IPS DF 6.9 (cell line): ENCODE data around the gene TMIGD1.

Experiments
- DNase-seq: peaks from one replicate; pipeline ENCODE4 v3.0.0-alpha.2; 2013; ENCODE audit warnings: low read depth, low spot score
- H3K27ac ChIP-seq: one replicate; pipeline ENCODE4 v1.5.1; 2013; ENCODE audit warnings: low read length, control low read depth
- H3K27me3 ChIP-seq: 2 replicates; pipeline ENCODE4 v1.6.1; 2013; ENCODE audit warnings: mild to moderate bottlenecking, low read length; ENCODE audit not compliant: control insufficient read depth, insufficient read depth
- H3K36me3 ChIP-seq: 2 replicates; pipeline ENCODE4 v1.6.1; 2013; ENCODE audit warnings: low read length; ENCODE audit not compliant: control insufficient read depth, insufficient read depth
- H3K4me1 ChIP-seq: 2 replicates; pipeline ENCODE4 v1.6.1; 2013; ENCODE audit warnings: low read length; ENCODE audit not compliant: control insufficient read depth, insufficient read depth
- H3K4me3 ChIP-seq: 2 replicates; pipeline ENCODE4 v1.5.1; 2013; ENCODE audit warnings: mild to moderate bottlenecking, low read length
- H3K9me3 ChIP-seq: 2 replicates; pipeline ENCODE4 v1.6.1; 2013; ENCODE audit warnings: low read length, inconsistent platforms; ENCODE audit not compliant: control insufficient read depth, insufficient read depth
- WGBS: extraction: QIAGEN DNeasy Blood & Tissue Kit; methylation state at CpG from one replicate; pipeline ENCODE4 v1.1.7; 2013; ENCODE audit warnings: mixed read lengths, missing lambda C conversion rate; ENCODE audit not compliant: insufficient read length, insufficient coverage; 5-methylcytosine and 5-hydroxymethylcytosine counted together

TMIGD1 gene

GRCh38 chr17:30333503-30334360 lies at the start of gene TMIGD1:
TMIGD1 (minus strand) TSS chr17:30334057; CDS start chr17:30332133, 1,924 bp downstream.
- no peak for DNase-seq
- no peaks in the 10 kb centered on the region for H3K9me3 ChIP-seq
- H3K4me1 ChIP-seq: no peaks in the 10 kb centered on the region
- no peak within 1 kb of the TSS for H3K4me3 ChIP-seq
- H3K36me3 ChIP-seq: no peaks in the 10 kb centered on the region
- WGBS: no CpG with 5 or more reads among the region's 9 CpGs
- no peak within 1 kb of the TSS for H3K27ac ChIP-seq
- H3K27me3 ChIP-seq: no peaks in the 10 kb centered on the region

- no peaks in the 10 kb centered on the region for H3K36me3 ChIP-seq
- no peak for DNase-seq
- no peak overlapping the region for H3K27ac ChIP-seq
- peaks cover 9% of the 10 kb centered on the region; the same call in 1 of the 2 replicates for H3K27me3 ChIP-seq
- no CpG with 5 or more reads among the region's 1 CpG for WGBS
- H3K9me3 ChIP-seq: no peaks in the 10 kb centered on the region
- H3K4me3 ChIP-seq: no peak overlapping the region
- no peaks in the 10 kb centered on the region; the same call in 1 of the 2 replicates for H3K4me1 ChIP-seq
Measured at GRCh38 chr17:30382345-30382744, 48.5 kb upstream of the TMIGD1 start.

GRCh38 chr17:30381340-30381659 lies 47.4 kb upstream of the TMIGD1 start:
- no peaks in the 10 kb centered on the region for H3K9me3 ChIP-seq
- H3K4me1 ChIP-seq: no peaks in the 10 kb centered on the region; the same call in 1 of the 2 replicates
- H3K36me3 ChIP-seq: no peaks in the 10 kb centered on the region
- peaks cover 13% of the 10 kb centered on the region; the same call in 1 of the 2 replicates for H3K27me3 ChIP-seq
- H3K4me3 ChIP-seq: no peak overlapping the region
- no peak for DNase-seq
- no peak overlapping the region for H3K27ac ChIP-seq
- WGBS: no CpG with 5 or more reads among the region's 2 CpGs

GRCh38 chr17:30380643-30381339 lies 46.9 kb upstream of the TMIGD1 start:
- no peak overlapping the region for H3K4me3 ChIP-seq

GRCh38 chr17:30379903-30380381 lies 46.1 kb upstream of the TMIGD1 start:
- no peaks in the 10 kb centered on the region for H3K36me3 ChIP-seq
- H3K27ac ChIP-seq: no peak overlapping the region
- H3K4me3 ChIP-seq: peak overlapping the region; percentile 78; the same call in 1 of the 2 replicates
- peaks cover 13% of the 10 kb centered on the region; the same call in 1 of the 2 replicates for H3K27me3 ChIP-seq
- no CpG with 5 or more reads among the region's 5 CpGs for WGBS
- DNase-seq: no peak
- no peaks in the 10 kb centered on the region for H3K9me3 ChIP-seq
- H3K4me1 ChIP-seq: no peaks in the 10 kb centered on the region; the same call in 1 of the 2 replicates

More at GRCh38 chr17:30380643-30381339, 46.9 kb upstream of the TMIGD1 start:
- Histone ChIP-seq H3K36me3 (no peaks in the 10 kb centered on the region), H3K9me3 (no peaks in the 10 kb centered on the region), H3K27me3 (peaks cover 13% of the 10 kb centered on the region; the same call in 1 of the 2 replicates), H3K27ac (no peak overlapping the region), H3K4me1 (no peaks in the 10 kb centered on the region; the same call in 1 of the 2 replicates)
- DNase-seq: no peak
- no CpG with 5 or more reads among the region's 7 CpGs for WGBS

GRCh38 chr17:30379303-30379902 lies 45.5 kb upstream of the TMIGD1 start:
- no CpG with 5 or more reads among the region's 68 CpGs for WGBS
- Histone ChIP-seq H3K36me3 (no peaks in the 10 kb centered on the region), H3K27me3 (peaks cover 13% of the 10 kb centered on the region; the same call in 1 of the 2 replicates), H3K4me1 (no peaks in the 10 kb centered on the region; the same call in 1 of the 2 replicates), H3K4me3 (peak overlapping the region; percentile 78), H3K9me3 (no peaks in the 10 kb centered on the region), H3K27ac (no peak overlapping the region)
- DNase-seq: no peak

GRCh38 chr17:30378825-30379302 lies 45.0 kb upstream of the TMIGD1 start, which contains the start of gene CPD:
CPD (plus strand) TSS chr17:30378927; CDS start chr17:30378981, 54 bp downstream.
- no peaks in the 10 kb centered on the region for H3K9me3 ChIP-seq
- no peaks in the 10 kb centered on the region; the same call in 1 of the 2 replicates for H3K4me1 ChIP-seq
- H3K4me3 ChIP-seq: peak within 1 kb of the TSS; percentile 78
- WGBS: no CpG with 5 or more reads among the region's 59 CpGs
- no peak within 1 kb of the TSS for H3K27ac ChIP-seq
- peaks cover 13% of the 10 kb centered on the region; the same call in 1 of the 2 replicates for H3K27me3 ChIP-seq
- peak; percentile 82 for DNase-seq
- H3K36me3 ChIP-seq: no peaks in the 10 kb centered on the region

GRCh38 chr17:30378241-30378824 lies 44.5 kb upstream of the TMIGD1 start:
- H3K27me3 ChIP-seq: peaks cover 13% of the 10 kb centered on the region; the same call in 1 of the 2 replicates
- H3K36me3 ChIP-seq: no peaks in the 10 kb centered on the region

GRCh38 chr17:30377574-30378240 lies 43.9 kb upstream of the TMIGD1 start:
- H3K9me3 ChIP-seq: no peaks in the 10 kb centered on the region
- H3K27me3 ChIP-seq: peaks cover 13% of the 10 kb centered on the region; the same call in 1 of the 2 replicates
- no peaks in the 10 kb centered on the region; the same call in 1 of the 2 replicates for H3K4me1 ChIP-seq
- no peak overlapping the region; the same call in 1 of the 2 replicates for H3K4me3 ChIP-seq
- DNase-seq: no peak
- H3K36me3 ChIP-seq: no peaks in the 10 kb centered on the region
- 100% methylated on average over 4 of the region's 11 CpGs for WGBS
- H3K27ac ChIP-seq: no peak overlapping the region

More at GRCh38 chr17:30378241-30378824, 44.5 kb upstream of the TMIGD1 start:
- WGBS: no CpG with 5 or more reads among the region's 31 CpGs
- no peaks in the 10 kb centered on the region; the same call in 1 of the 2 replicates for H3K4me1 ChIP-seq
- DNase-seq: no peak
- no peaks in the 10 kb centered on the region for H3K9me3 ChIP-seq
- no peak overlapping the region for H3K27ac ChIP-seq
- H3K4me3 ChIP-seq: peak overlapping the region; percentile 29; the same call in 1 of the 2 replicates
